ENCODE measurements around the gene DCUN1D3.

GRCh38 chr16:20866145-20866772 lies 33.9 kb downstream of the DCUN1D3 start:
- TF ChIP-seq CTCF (IDR thresholded peaks at IDR 0.05; ENCODE audit: extremely low read depth in 1 of 2, insufficient read depth in 1 of 2, low read depth in 1 of 2, low read length in 2 of 2) (no peak), MAX (IDR thresholded peaks at IDR 0.05; ENCODE audit: insufficient read depth, insufficient read length) (no peak), JUN (IDR thresholded peaks at IDR 0.05; ENCODE audit: borderline replicate concordance, insufficient read depth, insufficient read length, low read depth) (peak; percentile 70), POLR2A (IDR thresholded peaks at IDR 0.05; ENCODE audit: low read depth, low read length) (peak; percentile 42), EZH2 (IDR thresholded peaks at IDR 0.05; ENCODE audit: borderline replicate concordance, low read depth, low read length, severe bottlenecking) (no peak), MYC (IDR thresholded peaks at IDR 0.05; ENCODE audit: low read depth, low read length) (peak; percentile 87)

Data from endothelial cell of umbilical vein (primary cell).